Smooth muscle cell (in vitro differentiated cells): ENCODE data around the gene XIRP1. TPM values are rescaled to one million over a fixed set of nuclear protein-coding genes. Genes with fewer than 3 reads are reported as not detected.

Experiments used
- DNase-seq: peaks from one replicate; lab custom pipeline; 2025; ENCODE audit not compliant: unreplicated experiment; lab: John Stamatoyannopoulos, UW
- H2AFZ ChIP-seq: fragments of 200-600 bp; sonication (generic); 2 replicates; pipeline ENCODE4 v1.6.0; 2016; ENCODE audit warnings: antibody characterized with exemption, low read depth, mild to moderate bottlenecking
- H3F3A ChIP-seq: fragments of 200-600 bp; sonication (generic); 2 replicates; pipeline ENCODE4 v1.6.0; 2017; ENCODE audit warnings: antibody characterized with exemption, low read depth
- H3K27ac ChIP-seq: fragments of 200-600 bp; sonication (generic); 2 replicates; pipeline ENCODE4 v1.5.1; 2016; ENCODE audit warnings: low read depth, mild to moderate bottlenecking
- H3K27me3 ChIP-seq: fragments of 200-600 bp; sonication (generic); 2 replicates; pipeline ENCODE4 v1.6.1; 2016; ENCODE audit warnings: low read depth, mild to moderate bottlenecking
- H3K36me3 ChIP-seq: fragments of 200-600 bp; sonication (generic); 2 replicates; pipeline ENCODE4 v1.5.1; 2016; ENCODE audit warnings: low read depth
- H3K4me1 ChIP-seq: fragments of 200-600 bp; sonication (generic); 2 replicates; pipeline ENCODE4 v1.5.1; 2016; ENCODE audit warnings: low read depth
- H3K4me2 ChIP-seq: fragments of 200-600 bp; sonication (generic); 2 replicates; pipeline ENCODE4 v1.6.0; 2016; ENCODE audit warnings: mild to moderate bottlenecking
- H3K4me3 ChIP-seq: fragments of 200-600 bp; sonication (generic); 2 replicates; pipeline ENCODE4 v1.5.1; 2016; ENCODE audit warnings: mild to moderate bottlenecking
- H3K79me2 ChIP-seq: fragments of 200-600 bp; sonication (generic); 2 replicates; pipeline ENCODE4 v1.6.0; 2016; ENCODE audit warnings: low read depth, mild to moderate bottlenecking
- H3K9ac ChIP-seq: fragments of 200-600 bp; sonication (generic); 2 replicates; pipeline ENCODE4 v1.6.0; 2016; ENCODE audit warnings: low read depth
- H3K9me3 ChIP-seq: fragments of 200-600 bp; sonication (generic); replicated peaks from 2 replicates; pipeline ENCODE4 v1.5.1; 2016; ENCODE audit warnings: low read depth
- H4K20me1 ChIP-seq: fragments of 200-600 bp; sonication (generic); 2 replicates; pipeline ENCODE4 v1.6.0; 2016; ENCODE audit warnings: low read depth
- CTCF ChIP-seq: fragments of 200-600 bp; sonication (generic); IDR thresholded peaks from 2 replicates; pipeline ENCODE4 v1.5.1; 2017; ENCODE audit warnings: borderline replicate concordance, mild to moderate bottlenecking, antibody characterized with exemption; ENCODE audit not compliant: insufficient read depth, poor library complexity, severe bottlenecking
- WGBS: methylation state at CpG from one replicate; pipeline ENCODE4 v1.1.7; 2016; ENCODE audit warnings: low lambda C conversion rate; 5-methylcytosine and 5-hydroxymethylcytosine counted together
- polyA plus RNA-seq: library from polyadenylated mRNA; unstranded; fragments of >200 nt; fragmentation: Nextera tagmentation; extraction: Ambion mirVana; gene quantifications from 2 replicates; pipeline ENCODE4 v1.2.1, GENCODE V29; 2016
- total RNA-seq: library from RNA; depleted of rRNA; stranded (reverse); fragments of >200 nt; gene quantifications from 2 replicates; pipeline ENCODE4 v1.2.3, GENCODE V29; 2014

The XIRP1 gene
- total and polyA plus RNA-seq, 2 experiments from 2014 or later = 0.13 to 0.75 TPM

- H3K79me2 ChIP-seq = no peaks in the 10 kb centered on the region
- peaks cover 10% of the 10 kb centered on the region for H3F3A ChIP-seq
- DNase-seq = no peak
- H3K4me1 ChIP-seq = no peaks in the 10 kb centered on the region
- no peaks in the 10 kb centered on the region for H3K9me3 ChIP-seq
- H3K4me2 ChIP-seq = no peak overlapping the region
- WGBS = 85% methylated on average over 11 of the region's 11 CpGs
- H3K27ac ChIP-seq = no peak overlapping the region
- H3K4me3 ChIP-seq = no peak overlapping the region
- H3K36me3 ChIP-seq = no peaks in the 10 kb centered on the region
- H3K9ac ChIP-seq = no peak overlapping the region
- no peaks in the 10 kb centered on the region for H3K27me3 ChIP-seq
- H4K20me1 ChIP-seq = no peaks in the 10 kb centered on the region
- no peak for TF ChIP-seq CTCF
- H2AFZ ChIP-seq = no peak overlapping the region
These were observed 5.7 kb downstream of the XIRP1 start for GRCh38 chr3:39186692-39187151.

DNA sequence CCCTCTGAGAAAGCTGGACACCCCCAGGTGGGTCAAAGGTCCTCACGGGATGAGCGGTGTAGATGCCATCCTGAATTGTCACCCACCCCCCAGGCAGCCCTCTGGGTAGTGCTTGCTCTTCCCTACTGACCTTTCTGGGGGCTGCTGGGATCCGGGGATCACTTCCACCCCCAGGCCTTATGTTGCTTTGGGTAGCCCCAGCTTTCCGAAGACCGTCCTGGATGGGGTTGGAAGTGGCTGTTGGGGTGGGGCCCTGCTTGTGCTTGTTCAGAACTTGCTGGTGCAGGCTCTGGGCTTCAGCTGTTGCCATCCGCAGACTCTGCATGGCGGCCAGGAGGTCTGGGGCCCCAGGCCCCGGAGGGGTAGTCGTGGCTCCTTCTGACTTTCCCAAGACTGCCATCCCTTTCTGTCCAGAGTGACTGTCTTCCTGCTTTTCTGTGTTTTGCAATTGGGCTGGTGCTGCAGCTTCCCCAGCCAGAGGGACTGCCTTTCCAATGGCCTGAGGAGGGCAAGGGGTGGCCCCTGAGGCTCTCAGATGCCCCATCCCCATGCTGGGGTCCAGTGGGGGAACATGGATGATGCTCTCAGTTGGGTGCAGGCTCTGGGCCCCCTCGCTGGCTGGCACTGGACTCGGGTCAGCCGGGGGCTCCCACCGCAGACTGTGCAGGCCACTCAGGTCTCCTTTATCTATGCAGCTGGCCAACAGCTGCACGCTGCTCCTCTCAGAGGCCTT, 6.3 kb downstream of the XIRP1 start:
- H3K4me2 ChIP-seq = no peak overlapping the region
- WGBS = 91% methylated on average over 14 of the region's 14 CpGs
- no peak for TF ChIP-seq CTCF
- H3K27ac ChIP-seq = no peak overlapping the region
- H3K4me3 ChIP-seq = no peak overlapping the region
- H3K27me3 ChIP-seq = no peaks in the 10 kb centered on the region
- no peaks in the 10 kb centered on the region for H3K79me2 ChIP-seq
- H3K36me3 ChIP-seq = no peaks in the 10 kb centered on the region
- DNase-seq = no peak
- peaks cover 16% of the 10 kb centered on the region for H3F3A ChIP-seq
- H3K9me3 ChIP-seq = no peaks in the 10 kb centered on the region
- H3K4me1 ChIP-seq = no peaks in the 10 kb centered on the region
- no peaks in the 10 kb centered on the region for H4K20me1 ChIP-seq
- H2AFZ ChIP-seq = no peak overlapping the region
- no peak overlapping the region for H3K9ac ChIP-seq

DNA sequence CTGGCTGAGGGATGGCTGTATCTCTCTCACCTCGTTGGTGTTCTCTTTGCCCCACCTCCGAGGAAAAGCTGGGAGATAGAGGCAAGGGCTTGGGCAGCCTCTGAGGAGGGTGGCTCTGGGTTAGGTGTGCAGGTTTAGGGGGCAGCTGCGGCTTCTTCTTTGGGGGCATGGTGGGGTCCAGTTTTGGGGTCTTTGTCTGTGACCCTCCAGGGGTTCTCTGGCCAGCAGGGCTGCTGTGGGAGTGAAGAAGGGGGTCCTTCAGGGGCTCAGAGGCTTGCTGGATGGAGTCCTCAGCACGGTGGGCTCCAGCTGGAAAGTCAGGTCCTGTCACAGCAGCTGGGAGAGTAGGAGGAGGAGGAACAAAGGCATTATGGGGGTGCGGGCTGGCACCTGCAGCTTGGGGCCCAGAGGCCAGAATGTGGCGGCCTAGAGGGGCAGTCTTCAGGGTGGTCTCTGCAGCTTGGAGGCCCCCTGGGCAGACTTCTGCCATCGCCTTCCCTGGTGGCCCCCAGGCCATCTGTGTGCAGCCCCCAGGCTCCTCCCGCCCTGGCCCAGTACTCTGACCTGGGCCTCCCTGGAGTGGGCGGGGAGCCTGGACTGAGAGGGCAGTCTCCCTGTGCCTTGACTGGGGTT, 7.0 kb downstream of the XIRP1 start:
- no peak overlapping the region for H2AFZ ChIP-seq
- no peak overlapping the region for H3K4me2 ChIP-seq
- H3K9ac ChIP-seq = no peak overlapping the region
- H3K9me3 ChIP-seq = no peaks in the 10 kb centered on the region
- no peaks in the 10 kb centered on the region for H4K20me1 ChIP-seq
- H3K4me3 ChIP-seq = no peak overlapping the region
- H3K27ac ChIP-seq = no peak overlapping the region
- TF ChIP-seq CTCF = no peak
- peaks cover 17% of the 10 kb centered on the region for H3F3A ChIP-seq
- WGBS = 96% methylated on average over 9 of the region's 9 CpGs
- no peaks in the 10 kb centered on the region for H3K79me2 ChIP-seq
- no peaks in the 10 kb centered on the region for H3K27me3 ChIP-seq
- H3K36me3 ChIP-seq = no peaks in the 10 kb centered on the region
- peaks cover 1% of the 10 kb centered on the region for H3K4me1 ChIP-seq
- no peak for DNase-seq
